ENCODE results near the gene PCDHB14.
"Not testable (repeated sequence)": the region's sequence is repeated elsewhere in the genome, so short reads cannot be mapped to it uniquely, and the experiment has no call there.

The PCDHB14 gene

GRCh38 chr5:141210281-141210680 is 12.9 kb upstream of the PCDHB14 start:
- not testable (repeated sequence) for DNase-seq (ENCODE audit: low read depth)

DNA sequence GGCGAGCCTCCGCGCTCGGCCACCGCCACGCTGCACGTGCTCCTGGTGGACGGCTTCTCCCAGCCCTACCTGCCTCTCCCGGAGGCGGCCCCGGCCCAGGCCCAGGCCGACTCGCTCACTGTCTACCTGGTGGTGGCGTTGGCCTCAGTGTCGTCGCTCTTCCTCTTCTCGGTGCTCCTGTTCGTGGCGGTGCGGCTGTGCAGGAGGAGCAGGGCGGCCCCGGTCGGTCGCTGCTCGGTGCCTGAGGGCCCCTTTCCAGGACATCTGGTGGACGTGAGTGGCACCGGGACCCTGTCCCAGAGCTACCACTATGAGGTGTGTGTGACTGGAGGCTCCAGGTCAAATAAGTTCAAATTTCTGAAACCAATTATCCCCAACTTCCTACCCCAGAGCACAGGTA is 12.3 kb upstream of the PCDHB14 start:
- DNase-seq (ENCODE audit: low read depth): not testable (repeated sequence)

- not testable (repeated sequence) for DNase-seq (ENCODE audit: low read depth)
Observed at GRCh38 chr5:141213656-141214339, 9.3 kb upstream of the PCDHB14 start, which contains the start of gene PCDHB13. Gene PCDHB13, plus strand, starts transcription at chr5:141213919. Its CDS starts 205 bp downstream, at chr5:141214124.

DNA sequence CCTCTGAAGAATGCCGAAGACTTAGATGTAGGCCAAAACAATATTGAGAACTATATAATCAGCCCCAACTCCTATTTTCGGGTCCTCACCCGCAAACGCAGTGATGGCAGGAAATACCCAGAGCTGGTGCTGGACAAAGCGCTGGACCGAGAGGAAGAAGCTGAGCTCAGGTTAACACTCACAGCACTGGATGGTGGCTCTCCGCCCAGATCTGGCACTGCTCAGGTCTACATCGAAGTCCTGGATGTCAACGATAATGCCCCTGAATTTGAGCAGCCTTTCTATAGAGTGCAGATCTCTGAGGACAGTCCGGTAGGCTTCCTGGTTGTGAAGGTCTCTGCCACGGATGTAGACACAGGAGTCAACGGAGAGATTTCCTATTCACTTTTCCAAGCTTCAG is 8.6 kb upstream of the PCDHB14 start:
- not testable (repeated sequence) for DNase-seq (ENCODE audit: low read depth)

- not testable (repeated sequence) for DNase-seq (ENCODE audit: low read depth)
Observed at GRCh38 chr5:141215504-141215903, 7.6 kb upstream of the PCDHB14 start.

DNA sequence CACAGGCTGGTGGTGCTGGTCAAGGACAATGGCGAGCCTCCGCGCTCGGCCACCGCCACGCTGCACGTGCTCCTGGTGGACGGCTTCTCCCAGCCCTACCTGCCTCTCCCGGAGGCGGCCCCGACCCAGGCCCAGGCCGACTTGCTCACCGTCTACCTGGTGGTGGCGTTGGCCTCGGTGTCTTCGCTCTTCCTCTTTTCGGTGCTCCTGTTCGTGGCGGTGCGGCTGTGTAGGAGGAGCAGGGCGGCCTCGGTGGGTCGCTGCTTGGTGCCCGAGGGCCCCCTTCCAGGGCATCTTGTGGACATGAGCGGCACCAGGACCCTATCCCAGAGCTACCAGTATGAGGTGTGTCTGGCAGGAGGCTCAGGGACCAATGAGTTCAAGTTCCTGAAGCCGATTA is 7.1 kb upstream of the PCDHB14 start:
- not testable (repeated sequence) for DNase-seq (ENCODE audit: low read depth)

DNA sequence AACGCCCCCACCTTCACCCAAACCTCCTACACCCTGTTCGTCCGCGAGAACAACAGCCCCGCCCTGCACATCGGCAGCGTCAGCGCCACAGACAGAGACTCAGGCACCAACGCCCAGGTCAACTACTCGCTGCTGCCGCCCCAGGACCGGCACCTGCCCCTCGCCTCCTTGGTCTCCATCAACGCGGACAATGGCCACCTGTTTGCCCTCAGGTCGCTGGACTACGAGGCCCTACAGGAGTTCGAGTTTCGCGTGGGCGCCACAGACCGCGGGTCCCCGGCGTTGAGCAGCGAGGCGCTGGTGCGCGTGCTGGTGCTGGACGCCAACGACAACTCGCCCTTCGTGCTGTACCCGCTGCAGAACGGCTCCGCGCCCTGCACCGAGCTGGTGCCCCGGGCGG is 1.7 kb downstream of the PCDHB14 start:
- DNase-seq (ENCODE audit: low read depth): not testable (repeated sequence)

GRCh38 chr5:141225421-141225820 is 2.3 kb downstream of the PCDHB14 start:
- DNase-seq (ENCODE audit: low read depth): not testable (repeated sequence)

DNA sequence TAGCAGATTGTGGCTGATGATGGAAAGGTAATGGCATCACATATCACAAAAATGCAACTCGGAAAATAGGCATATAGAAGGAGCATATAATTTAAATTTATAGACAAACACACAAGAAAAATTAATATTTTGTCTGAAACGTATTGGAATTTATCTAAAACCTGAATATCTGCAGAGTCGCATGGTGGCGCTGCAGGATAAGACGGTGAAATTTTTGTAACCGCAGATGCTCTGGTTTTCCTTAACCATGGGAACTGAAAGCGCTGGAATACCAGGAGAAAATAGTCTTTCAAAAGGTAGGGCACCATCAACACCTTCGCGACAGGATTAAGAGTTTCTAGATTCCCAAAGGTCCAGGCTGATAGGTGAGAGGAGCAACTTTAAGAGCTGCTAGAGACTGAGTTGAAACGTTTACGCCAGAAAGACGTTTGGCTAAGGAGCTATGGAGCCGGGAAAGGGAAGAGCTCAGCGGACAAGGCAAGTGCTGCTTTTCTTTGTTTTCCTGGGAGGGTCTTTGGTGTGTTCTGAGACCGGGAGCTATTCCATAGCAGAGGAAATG is 11.0 kb downstream of the PCDHB14 start:
- DNase-seq (ENCODE audit: low read depth): no peak

DNA sequence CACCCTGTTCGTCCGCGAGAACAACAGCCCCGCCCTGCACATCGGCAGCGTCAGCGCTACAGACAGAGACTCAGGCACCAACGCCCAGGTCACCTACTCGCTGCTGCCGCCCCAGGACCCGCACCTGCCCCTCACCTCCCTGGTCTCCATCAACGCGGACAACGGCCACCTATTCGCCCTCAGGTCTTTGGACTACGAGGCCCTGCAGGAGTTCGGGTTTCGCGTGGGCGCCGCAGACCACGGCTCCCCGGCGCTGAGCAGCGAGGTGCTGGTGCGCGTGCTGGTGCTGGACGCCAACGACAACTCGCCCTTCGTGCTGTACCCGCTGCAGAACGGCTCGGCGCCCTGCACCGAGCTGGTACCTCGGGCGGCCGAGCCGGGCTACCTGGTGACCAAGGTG is 12.8 kb downstream of the PCDHB14 start:
- DNase-seq (ENCODE audit: low read depth): not testable (repeated sequence)

- DNase-seq (ENCODE audit: low read depth): no peak
Observed at GRCh38 chr5:141236516-141237313, 13.6 kb downstream of the PCDHB14 start.

GRCh38 chr5:141241496-141241895 is 18.4 kb downstream of the PCDHB14 start:
- no peak for DNase-seq (ENCODE audit: low read depth)

GRCh38 chr5:141245250-141245717 is 22.1 kb downstream of the PCDHB14 start, which contains the start of gene PCDHB15:
Gene PCDHB15, plus strand, starts transcription at chr5:141245395. Its CDS starts 184 bp downstream, at chr5:141245579.
- no peak for DNase-seq (ENCODE audit: low read depth)

DNA sequence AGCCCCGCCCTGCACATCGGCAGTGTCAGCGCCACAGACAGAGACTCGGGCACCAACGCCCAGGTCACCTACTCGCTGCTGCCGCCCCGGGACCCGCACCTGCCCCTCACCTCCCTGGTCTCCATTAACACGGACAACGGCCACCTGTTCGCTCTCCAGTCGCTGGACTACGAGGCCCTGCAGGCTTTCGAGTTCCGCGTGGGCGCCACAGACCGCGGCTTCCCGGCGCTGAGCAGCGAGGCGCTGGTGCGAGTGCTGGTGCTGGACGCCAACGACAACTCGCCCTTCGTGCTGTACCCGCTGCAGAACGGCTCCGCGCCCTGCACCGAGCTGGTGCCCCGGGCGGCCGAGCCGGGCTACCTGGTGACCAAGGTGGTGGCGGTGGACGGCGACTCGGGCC is 23.8 kb downstream of the PCDHB14 start:
- not testable (repeated sequence) for DNase-seq (ENCODE audit: low read depth)

- not testable (repeated sequence) for DNase-seq (ENCODE audit: low read depth)
Observed at GRCh38 chr5:141247434-141247833, 24.3 kb downstream of the PCDHB14 start.

DNA sequence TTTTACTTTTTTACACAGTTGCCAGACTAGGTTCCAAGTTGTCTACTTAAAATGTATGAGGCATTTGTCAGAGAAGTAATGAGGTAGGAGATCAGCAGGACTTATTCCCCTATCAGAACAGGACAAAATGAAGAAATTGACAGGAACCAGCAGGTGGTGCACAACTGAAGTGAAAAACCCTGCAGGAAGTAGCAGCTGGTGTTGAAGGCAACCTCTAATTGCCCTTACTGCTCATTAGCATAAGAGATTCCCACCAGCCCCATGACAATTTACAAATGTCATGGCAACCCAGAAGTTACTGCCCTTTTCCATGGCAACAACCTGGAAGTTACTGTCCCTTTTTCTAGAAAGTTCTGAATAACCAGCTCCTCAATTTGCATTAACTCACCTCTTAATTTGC is 27.4 kb downstream of the PCDHB14 start:
- no peak for DNase-seq (ENCODE audit: low read depth)

- DNase-seq (ENCODE audit: low read depth): no peak
Observed at GRCh38 chr5:141258464-141258863, 35.3 kb downstream of the PCDHB14 start.

DNA sequence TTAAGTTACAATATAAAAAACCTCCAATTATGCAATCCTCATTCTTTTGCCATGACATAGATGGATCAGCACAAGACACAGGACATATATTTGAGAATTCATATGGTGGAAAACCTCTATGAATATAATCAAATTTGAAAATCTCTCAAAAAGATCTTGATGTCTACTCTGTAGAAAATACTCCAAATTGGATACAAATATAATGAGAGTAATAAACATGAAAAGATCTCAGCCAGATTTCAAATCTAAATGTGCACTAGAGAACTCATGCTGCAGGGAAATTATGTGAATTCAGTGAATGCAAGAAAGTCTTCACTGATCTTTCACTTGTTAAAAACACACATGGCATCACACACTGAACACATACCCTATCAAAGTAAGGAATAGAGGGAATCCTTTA is 35.8 kb downstream of the PCDHB14 start:
- DNase-seq (ENCODE audit: low read depth): no peak

DNA sequence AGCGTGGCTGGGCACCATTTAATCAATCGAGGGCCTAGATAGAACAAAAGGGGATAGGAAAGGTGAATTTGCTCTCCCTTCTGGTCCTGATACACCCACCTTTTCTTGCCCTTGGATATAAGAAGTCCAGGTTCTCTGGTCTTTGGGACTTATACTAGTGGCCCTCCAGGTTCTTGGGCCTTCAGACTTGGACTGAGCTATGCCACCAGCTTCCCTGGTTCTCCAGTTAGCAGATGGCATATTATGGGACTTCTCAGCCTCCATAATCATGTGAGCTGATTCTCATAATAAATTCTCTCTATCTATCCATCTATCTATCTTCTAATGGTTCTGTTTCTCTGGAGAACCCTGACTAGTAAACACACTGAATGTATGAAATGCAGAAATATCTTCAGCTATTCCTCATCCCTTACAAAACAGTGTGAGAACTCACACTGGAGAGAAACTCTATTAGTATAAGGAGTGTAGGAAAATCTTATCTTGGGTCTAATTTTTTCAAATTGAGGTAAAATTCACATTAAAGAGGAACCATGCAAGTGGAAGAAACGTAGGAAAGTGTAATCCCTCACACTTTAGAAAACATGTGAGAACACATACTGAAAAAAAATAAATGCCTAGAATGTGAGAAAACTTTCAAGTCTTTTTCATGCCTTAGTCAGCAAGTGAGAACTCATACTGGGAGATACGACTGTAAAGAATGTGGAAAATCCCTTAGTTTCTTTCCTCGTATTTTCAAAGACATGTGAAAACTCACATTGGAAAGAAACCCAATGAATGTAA is 37.5 kb downstream of the PCDHB14 start:
- no peak for DNase-seq (ENCODE audit: low read depth)

- no peak for DNase-seq (ENCODE audit: low read depth)
Observed at GRCh38 chr5:141261238-141261546, 38.0 kb downstream of the PCDHB14 start.

DNA sequence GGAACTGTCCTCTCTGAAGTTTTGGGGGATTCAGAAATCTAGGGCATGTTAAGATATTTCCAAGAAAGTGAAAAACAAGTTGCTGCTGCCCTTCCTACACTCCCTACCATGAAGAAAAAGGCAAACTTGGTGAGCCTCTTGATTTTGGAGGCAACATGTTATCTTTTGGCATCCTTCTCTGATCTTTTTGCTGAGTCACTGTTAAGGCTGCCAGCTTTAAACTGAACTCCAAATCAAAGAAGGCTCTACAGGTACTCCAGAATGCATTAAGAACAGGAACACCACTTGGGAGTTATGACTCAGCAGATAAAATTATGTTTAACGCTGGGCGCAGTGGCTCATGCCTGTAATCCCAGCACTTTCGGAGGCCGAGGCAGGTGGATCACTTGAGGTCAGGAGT is 46.1 kb downstream of the PCDHB14 start:
- no peak for DNase-seq (ENCODE audit: low read depth)

DNA sequence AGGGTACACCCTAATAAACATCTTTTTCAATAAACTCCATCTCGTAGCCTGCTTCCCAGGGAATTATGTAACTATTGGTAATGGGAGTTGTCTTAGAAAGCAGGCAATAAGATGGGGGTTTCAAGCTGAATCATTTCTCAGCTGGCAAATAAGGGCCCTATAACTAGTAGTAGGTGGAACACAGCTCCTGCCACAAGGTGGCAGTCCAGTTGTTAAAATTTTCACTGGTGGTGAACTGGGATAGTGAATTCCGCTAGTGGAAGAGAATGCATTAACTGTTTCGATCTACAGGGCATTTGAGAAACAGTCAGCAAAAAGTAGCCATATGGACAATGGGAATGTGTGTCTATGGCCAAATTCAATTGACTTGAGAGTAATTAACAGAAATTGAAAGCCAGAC is 49.8 kb downstream of the PCDHB14 start:
- no peak for DNase-seq (ENCODE audit: low read depth)

All from stimulated activated CD8-positive, alpha-beta memory T cell treated with anti-CD3 and anti-CD28 coated beads, Interleukin-15, amount 100 ng/mL, for 24 hours (primary cell).